Measurements from ENCODE around the gene ABCA12. TPM values are rescaled to one million over a fixed set of nuclear protein-coding genes. Genes with fewer than 3 reads are reported as not detected.

Gene ABCA12
- total RNA-seq, 4 donors from 2014 or later = 0.16 to 0.25 TPM; not detected in 2

- TF ChIP-seq EP300 (IDR thresholded peaks at IDR 0.05) (no peak), POLR2A (IDR thresholded peaks at IDR 0.05) (no peak), POLR2AphosphoS5 (IDR thresholded peaks at IDR 0.05) (no peak)
- TF ChIP-seq, protein P1, sequence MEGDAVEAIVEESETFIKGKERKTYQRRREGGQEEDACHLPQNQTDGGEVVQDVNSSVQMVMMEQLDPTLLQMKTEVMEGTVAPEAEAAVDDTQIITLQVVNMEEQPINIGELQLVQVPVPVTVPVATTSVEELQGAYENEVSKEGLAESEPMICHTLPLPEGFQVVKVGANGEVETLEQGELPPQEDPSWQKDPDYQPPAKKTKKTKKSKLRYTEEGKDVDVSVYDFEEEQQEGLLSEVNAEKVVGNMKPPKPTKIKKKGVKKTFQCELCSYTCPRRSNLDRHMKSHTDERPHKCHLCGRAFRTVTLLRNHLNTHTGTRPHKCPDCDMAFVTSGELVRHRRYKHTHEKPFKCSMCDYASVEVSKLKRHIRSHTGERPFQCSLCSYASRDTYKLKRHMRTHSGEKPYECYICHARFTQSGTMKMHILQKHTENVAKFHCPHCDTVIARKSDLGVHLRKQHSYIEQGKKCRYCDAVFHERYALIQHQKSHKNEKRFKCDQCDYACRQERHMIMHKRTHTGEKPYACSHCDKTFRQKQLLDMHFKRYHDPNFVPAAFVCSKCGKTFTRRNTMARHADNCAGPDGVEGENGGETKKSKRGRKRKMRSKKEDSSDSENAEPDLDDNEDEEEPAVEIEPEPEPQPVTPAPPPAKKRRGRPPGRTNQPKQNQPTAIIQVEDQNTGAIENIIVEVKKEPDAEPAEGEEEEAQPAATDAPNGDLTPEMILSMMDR (IDR thresholded peaks at IDR 0.05) = no peak
- Histone ChIP-seq H3K27ac (no peak overlapping the region), H3K9me3 (no peaks in the 10 kb centered on the region), H3K27me3 (peaks cover 4% of the 10 kb centered on the region), H3K36me3 (no peaks in the 10 kb centered on the region), H3K4me1 (no peaks in the 10 kb centered on the region), H3K4me3 (no peak overlapping the region)
- 49 to 52% methylated on average over 2 to 3 of the region's 3 CpGs for WGBS, 2 donors (ENCODE audit: low coverage in 1 of 2)
- ATAC-seq = no peak
Observed at GRCh38 chr2:215136669-215137328, 1.6 kb downstream of the ABCA12 start.

GRCh38 chr2:215120401-215120800 lies 18.0 kb downstream of the ABCA12 start:
- TF ChIP-seq, protein P1 (IDR thresholded peaks at IDR 0.05) = no peak
- TF ChIP-seq POLR2A (IDR thresholded peaks at IDR 0.05) (no peak), POLR2AphosphoS5 (IDR thresholded peaks at IDR 0.05) (no peak)
- Histone ChIP-seq H3K27ac (no peak overlapping the region), H3K36me3 (no peaks in the 10 kb centered on the region), H3K4me3 (no peak overlapping the region), H3K4me1 (no peaks in the 10 kb centered on the region), H3K9me3 (no peaks in the 10 kb centered on the region), H3K27me3 (no peaks in the 10 kb centered on the region)
- ATAC-seq = no peak
- WGBS, 2 donors (ENCODE audit: low coverage in 1 of 2) = 35 to 69% methylated on average over 3 of the region's 3 CpGs

DNA sequence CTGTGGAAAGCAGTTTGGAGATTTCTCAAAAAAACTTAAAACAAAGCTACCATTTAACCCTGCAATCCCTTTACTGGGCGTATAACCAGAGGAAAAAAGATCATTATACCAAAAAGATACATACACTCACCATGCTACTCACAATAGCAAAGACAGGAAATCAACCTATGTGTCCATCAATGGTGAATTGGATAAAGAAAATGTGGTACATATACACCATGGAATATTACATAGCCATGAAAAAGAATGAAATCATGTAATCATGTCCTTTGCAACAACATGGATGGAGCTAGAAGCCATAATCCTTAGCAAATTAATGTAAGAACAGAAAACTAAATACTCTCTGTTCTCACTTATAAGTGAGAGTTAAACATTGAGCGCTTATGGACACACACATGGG lies 18.6 kb downstream of the ABCA12 start:
- no peak overlapping the region for H3K27ac ChIP-seq
- H3K4me1 ChIP-seq = no peaks in the 10 kb centered on the region
- TF ChIP-seq POLR2A (IDR thresholded peaks at IDR 0.05) (no peak), EP300 (IDR thresholded peaks at IDR 0.05) (no peak), POLR2AphosphoS5 (IDR thresholded peaks at IDR 0.05) (no peak)
- TF ChIP-seq, protein P1 (IDR thresholded peaks at IDR 0.05) = no peak
- no peaks in the 10 kb centered on the region for H3K36me3 ChIP-seq
- no peaks in the 10 kb centered on the region for H3K27me3 ChIP-seq
- ATAC-seq = no peak
- H3K4me3 ChIP-seq = no peak overlapping the region
- WGBS, 2 donors (ENCODE audit: low coverage in 1 of 2) = 75 to 97% methylated on average over 2 of the region's 2 CpGs
- H3K9me3 ChIP-seq = no peaks in the 10 kb centered on the region

DNA sequence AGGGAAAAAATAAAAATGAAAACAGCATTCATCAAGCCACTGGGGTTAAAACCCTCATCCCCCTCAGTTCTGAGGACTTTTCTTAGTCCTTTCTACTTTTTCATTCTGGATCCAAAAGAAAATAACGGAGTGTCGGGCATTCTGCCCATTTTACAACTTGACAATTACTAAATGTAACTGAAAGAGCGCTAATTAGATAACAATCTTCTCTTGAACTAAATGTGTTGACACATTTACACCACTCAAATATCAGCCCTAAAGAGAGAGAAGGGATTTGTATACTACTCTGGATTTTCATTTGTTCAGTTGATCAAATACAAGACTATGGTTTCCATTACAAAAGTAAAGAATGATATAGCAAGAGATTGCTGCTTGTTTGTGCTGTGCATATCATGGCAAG lies 27.5 kb downstream of the ABCA12 start:
- Histone ChIP-seq H3K9me3 (no peaks in the 10 kb centered on the region), H3K36me3 (no peaks in the 10 kb centered on the region), H3K4me3 (no peak overlapping the region), H3K4me1 (no peaks in the 10 kb centered on the region), H3K27ac (no peak overlapping the region), H3K27me3 (no peaks in the 10 kb centered on the region)
- 58 to 80% methylated on average over 1 to 3 of the region's 3 CpGs for WGBS, 2 donors (ENCODE audit: low coverage in 1 of 2)
- no peak for ATAC-seq
- TF ChIP-seq POLR2A (IDR thresholded peaks at IDR 0.05) = no peak

GRCh38 chr2:215107216-215108056 lies 31.0 kb downstream of the ABCA12 start:
- Histone ChIP-seq H3K4me3 (no peak overlapping the region), H3K27ac (no peak overlapping the region), H3K9me3 (no peaks in the 10 kb centered on the region), H3K4me1 (no peaks in the 10 kb centered on the region), H3K27me3 (no peaks in the 10 kb centered on the region), H3K36me3 (no peaks in the 10 kb centered on the region)
- TF ChIP-seq, protein P1 (IDR thresholded peaks at IDR 0.05) = no peak
- TF ChIP-seq EP300 (IDR thresholded peaks at IDR 0.05) (no peak), POLR2AphosphoS5 (IDR thresholded peaks at IDR 0.05) (no peak), POLR2A (IDR thresholded peaks at IDR 0.05) (no peak)
- ATAC-seq = no peak
- WGBS, 2 donors (ENCODE audit: low coverage in 1 of 2) = 60 to 74% methylated on average over 4 to 5 of the region's 5 CpGs

Data from gastroesophageal sphincter (tissue), 4 donors.